GM11168 (cell line): ENCODE results near the gene SEMA6A.
"Not testable (repeated sequence)": the region's sequence is repeated elsewhere in the genome, so short reads cannot be mapped to it uniquely, and the experiment has no call there.

ENCODE experiments used
- in situ Hi-C: fragments of 300-500 bp; cut with MboI; formaldehyde crosslinking; loops from one replicate; pipeline ENCODE4 v1.12.0; 2022; ENCODE audit warnings: low sequenced_read_pairs; ENCODE audit not compliant: unreplicated experiment

Gene SEMA6A

GRCh38 chr5:116527582-116527981 is 47.0 kb downstream of the SEMA6A start:
- in situ Hi-C loops = no loop called here

DNA sequence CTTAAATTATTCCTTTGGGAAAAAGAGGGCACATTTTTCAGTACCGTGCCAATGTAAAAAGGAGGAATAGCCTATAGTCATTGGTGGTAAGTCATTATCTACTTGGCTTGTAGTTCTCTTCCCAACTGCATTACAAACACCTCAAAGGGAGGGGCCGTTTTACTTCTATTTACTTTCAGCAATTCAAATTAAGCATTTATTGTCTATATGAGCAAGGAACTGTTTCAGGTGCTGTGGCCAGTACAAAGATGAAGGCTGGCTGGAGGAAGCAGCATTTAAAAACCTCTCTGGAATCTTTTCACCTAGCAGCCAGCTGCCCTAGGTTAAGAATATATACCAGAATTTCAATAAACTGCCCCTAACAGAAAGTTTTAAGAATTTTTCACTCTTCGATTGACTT is 48.9 kb downstream of the SEMA6A start:
- in situ Hi-C loops = no loop called here

DNA sequence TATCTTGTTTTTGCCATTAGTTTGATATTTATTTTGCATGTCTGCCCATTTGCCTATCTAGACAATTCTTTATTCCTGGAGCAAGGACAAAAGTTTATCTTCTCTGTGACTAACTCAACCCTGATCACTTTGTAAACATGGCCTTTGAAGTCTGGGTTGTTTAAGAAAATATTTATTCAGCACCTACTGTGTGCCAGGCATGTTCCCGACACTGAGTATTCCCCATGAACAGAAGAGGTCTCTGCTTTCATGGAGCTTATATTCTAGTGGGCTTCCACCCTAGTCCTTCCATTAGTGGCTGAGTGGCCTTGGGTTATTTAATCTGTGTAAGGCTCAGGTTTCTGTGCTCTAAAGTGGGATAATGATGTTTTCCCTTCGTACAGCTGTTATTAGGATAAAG is 49.7 kb downstream of the SEMA6A start:
- in situ Hi-C loops = no loop called here

DNA sequence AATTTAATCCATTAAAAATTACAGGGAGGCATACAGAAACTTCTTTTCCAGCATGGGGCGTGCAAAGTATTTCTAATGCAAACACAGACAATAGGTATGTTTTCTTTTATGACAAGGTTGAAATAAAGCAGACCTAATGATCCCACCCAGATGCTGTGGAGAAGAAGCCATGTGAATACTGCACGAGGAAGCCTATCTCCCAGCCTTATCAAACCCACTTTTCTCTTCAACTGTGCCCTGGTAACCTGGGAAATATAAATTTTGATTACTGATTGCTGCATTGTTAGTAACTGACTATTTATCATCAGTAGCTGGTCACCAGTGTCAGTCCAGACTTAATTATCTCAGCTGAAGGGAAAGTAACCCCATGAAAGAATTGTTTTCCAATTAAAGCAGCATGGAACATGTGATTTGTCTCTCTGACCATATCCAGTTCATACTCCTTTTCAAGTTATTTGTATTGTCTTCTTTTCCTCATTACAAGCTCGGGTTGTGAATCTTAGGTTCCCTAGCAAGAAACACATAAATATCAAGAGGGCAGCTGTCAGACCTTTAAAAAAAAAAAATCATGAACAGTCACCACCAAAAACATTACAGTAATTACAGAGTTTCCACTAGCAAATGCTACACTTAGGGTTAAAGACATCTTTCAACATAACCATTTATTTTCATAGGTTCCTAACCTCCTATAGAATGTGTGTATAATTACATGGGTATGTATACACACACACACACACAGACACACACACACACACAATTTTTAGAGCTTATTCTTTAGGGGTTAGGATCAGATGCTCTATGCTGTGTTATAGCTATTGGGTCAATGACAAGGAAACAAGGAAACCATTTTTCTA is 50.3 kb downstream of the SEMA6A start:
- in situ Hi-C loops = no loop called here

- in situ Hi-C loops = not testable (repeated sequence)
These were observed 51.4 kb downstream of the SEMA6A start for GRCh38 chr5:116523182-116523581.

DNA sequence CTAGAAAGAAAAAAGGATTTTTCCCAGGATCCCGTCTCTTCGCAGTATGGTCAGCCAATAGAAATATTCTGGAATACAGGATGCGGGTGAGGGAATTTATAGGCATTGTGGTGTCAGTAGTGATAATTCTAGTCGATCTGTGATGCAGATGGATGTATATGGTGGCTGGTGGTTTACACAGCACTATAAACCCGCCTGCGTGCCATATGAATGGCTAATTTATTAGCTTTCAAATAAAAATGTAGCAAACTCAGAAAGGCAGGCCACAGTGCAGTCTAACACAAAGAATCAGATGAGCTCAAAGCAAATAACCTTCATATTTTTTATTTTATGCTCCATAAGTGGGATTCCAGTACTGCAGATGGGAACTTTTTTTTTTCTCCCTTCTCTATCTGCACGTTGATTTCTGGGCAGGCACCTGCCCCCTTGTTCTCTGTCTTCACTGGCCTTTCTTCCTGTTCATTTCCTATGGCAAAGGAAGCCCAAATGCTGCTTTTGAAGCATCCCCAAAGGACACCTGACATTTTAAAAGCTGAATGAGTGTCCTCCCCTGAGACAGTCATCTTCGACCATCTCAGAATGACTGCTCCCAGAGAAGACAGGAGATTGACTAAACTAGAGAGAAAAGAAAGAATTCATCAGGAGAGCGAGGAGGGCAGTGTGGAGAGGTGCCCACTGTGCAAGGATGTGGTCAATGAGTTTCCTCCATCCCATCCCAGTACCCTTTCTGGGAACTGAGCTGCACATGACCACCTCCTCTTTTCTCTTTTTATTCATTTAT is 52.1 kb downstream of the SEMA6A start:
- in situ Hi-C loops = no loop called here

DNA sequence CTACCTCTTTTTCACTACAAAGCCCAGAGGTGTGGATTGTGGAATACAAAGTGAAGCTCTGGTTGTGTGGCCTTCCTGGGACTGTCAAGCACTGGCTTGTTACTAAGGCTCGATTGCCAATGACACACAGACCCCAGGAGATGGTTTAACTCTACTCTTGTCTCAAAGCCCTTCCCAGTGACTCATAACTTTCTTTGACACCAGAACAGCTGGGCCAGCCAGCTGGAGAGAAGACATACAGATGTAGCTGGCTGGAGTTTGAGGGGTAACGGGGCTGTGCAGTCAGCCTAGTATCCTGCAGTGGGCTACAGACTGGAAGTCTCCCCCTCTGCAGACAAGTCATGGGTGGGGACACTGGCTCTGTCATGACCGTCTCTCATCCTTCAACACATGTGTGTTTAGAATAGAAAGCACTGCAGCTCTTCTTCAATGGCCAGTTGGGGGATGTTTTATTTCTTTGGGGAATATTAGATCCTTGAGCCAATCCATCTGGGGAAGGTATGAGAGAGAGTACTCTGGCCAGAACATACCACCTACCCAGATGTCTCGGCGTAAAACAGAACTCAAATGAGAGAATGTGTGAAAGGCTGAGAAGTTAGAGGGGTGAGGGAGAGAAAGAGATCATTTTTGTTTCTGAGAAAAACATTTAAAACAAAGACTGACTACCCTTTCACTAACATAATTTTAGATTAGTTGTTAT is 53.3 kb downstream of the SEMA6A start:
- in situ Hi-C loops = no loop called here

GRCh38 chr5:116520771-116521170 is 53.9 kb downstream of the SEMA6A start:
- in situ Hi-C loops = no loop called here

DNA sequence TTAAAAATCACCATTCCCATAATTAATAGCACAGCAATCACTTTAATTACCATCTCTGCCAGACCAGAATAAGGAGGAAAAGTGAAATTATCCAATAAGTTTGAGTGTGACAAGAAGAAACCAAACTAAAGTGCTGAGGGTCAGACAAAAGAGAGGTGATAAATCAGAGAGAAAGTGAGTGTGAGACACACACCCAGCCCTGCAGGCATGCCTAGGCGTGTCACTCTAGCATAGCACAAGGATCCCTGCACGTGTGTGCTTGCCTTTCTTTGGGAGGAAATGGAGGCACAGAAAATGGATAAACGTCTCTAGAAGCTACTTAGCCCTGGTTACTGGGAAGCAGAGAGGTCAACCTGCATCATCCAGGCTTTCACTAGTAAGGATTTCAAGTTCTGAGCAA is 56.2 kb downstream of the SEMA6A start:
- in situ Hi-C loops = no loop called here

DNA sequence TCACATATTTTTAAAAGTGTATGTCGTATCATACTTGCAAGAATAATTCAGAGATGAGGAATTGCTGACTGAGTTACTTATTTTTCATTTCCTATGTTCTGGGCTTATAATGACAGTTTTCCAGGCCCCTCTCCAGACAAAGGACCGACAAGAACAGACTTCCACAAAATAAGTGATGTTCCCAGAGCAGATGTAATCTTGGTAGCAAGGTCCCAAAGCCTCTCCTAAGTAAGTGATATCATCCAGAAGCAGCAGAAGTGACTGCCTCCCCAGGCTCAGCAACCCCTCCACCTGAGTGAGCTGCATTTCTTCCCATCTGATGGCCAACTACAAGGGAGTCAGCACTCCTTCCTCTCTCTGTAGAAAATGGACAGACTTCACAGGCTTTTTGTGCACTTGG is 57.1 kb downstream of the SEMA6A start:
- in situ Hi-C loops = no loop called here

- in situ Hi-C loops = no loop called here
These were observed 58.6 kb downstream of the SEMA6A start for GRCh38 chr5:116516021-116516420.

DNA sequence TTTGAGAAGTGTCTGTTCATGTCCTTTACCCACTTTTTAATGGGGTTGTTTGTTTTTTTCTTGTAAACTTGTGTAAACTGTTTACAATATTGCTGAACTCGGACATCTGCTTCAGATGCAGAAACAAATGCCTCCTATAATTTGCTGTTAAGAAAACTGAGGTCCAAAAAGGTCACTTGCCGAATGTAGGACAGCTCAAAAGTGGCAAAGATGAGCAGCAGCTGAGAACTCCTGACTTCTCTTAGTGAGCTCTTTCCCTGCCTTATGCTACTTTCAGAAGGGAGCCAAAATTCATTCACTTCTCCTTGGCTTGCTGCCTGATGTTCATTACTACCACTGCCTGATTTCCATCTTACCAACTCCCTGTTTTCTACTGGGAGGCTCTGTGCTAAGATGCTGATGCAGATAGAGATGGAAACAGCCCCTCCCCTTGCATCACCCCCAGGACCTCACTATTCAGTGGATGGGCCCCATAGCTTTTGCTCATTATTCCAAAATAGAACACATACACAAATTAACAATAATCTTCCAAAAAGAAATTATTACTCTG is 60.1 kb downstream of the SEMA6A start:
- in situ Hi-C loops = no loop called here

DNA sequence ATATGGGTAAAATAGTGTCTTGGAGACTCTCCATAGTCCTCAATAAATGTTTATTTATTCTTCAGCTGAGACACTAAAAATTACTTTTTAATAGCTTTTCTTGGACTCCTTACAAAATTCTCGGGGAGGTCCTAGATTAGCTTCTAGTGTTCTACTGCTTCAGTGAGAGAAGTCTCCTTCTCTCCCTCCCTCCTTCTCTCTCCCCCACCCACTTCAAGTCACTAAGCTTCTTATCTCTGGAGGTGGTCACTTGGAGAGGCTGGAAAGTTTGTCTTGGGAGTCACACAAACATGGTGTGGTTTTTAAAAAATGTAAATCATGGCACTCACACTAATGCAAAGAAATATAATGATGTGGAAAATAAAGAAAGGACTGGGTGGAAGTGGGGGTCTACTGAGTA is 64.1 kb downstream of the SEMA6A start:
- in situ Hi-C loops = no loop called here

DNA sequence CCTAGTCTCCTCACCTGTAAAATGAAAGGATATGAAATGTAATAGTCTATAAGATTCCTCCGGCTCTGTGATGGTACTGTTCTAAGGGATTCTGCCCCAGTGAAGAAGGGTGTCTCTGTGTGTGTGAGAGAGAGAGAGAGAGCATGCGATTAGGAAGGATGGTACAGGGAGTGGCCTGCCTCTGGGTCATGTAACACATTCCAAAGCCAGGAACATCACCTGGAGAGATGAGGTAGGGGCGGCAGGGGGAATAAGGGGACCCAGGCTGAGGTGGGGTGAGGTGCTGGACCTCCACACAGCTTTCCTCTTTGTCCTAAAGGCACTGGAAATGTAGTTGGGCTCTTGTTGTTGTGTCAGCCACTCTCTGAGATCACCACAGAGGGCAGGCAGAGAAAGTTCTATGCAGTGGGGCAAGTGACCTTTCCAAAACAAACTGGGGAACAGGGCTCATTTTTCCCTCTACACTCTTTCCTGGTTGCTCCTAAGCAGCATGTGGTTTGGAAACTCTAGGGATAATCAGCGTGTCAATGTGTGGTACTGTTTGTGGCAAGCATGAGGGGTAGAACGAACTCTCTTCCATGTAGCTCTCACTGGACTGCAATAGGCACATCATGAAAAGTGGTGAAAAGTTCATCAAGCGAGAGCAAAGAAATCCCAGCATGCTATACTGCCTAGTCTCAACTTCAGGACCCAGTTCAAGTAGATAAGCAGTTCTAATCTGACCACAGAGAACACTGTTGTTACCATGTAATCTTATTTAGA is 65.0 kb downstream of the SEMA6A start:
- in situ Hi-C loops = no loop called here

GRCh38 chr5:116508835-116509234 is 65.8 kb downstream of the SEMA6A start:
- in situ Hi-C loops = no loop called here

DNA sequence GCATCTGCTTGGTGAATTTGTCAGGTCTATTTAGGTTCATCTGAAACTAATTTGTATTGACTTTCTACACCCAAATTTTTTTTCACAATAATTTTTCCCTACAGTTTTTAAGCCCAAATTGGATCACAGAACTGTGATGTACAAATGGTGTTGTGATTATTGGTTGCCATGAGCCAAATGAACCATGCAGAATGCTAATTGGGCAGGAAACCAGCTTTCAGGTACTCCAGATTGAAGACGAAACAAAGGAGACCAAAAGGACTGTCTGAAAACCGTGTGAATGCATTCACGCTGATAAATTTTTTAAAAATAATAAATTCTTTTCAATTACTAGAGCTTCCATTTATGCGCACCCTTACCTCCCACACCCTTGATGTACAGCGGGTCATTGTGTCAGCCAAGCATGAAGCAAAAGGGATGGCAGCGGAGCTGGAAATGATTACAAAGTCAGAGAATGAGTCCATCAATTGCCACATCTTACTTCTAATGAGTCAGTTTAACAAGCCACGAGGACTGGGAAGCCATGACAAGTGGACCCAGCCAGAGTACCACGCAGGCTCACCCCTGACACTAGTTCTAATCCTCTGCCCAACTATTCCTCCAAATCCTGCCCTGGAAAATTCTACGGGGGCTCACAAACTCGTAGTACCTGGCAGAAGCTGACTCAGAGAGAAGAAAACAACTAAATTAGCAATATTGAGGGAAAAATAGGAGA is 66.5 kb downstream of the SEMA6A start:
- in situ Hi-C loops = no loop called here

DNA sequence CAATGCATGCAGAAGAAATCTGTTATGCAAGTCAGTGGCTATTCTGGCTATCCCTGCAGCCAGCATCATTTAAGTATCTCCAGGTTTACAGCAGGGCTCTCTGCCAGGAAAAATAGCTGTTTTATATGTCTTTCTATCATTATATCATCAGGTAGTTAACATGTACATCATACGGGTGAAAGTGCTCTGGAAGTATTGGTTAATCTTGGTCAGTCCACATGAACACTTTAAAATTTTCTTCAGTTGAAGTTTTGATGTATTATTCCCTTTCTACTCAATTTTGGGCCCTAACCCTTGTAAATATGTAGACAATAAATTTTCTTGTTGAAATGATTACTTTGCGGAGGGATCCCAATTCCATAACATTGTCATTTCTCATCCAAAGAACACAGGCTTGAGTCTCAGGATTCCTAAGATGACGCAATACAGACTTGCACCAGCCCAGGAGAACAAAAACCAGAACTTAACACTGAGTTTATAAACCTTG is 67.5 kb downstream of the SEMA6A start:
- in situ Hi-C loops = no loop called here

GRCh38 chr5:116506488-116506887 is 68.1 kb downstream of the SEMA6A start:
- in situ Hi-C loops = no loop called here

DNA sequence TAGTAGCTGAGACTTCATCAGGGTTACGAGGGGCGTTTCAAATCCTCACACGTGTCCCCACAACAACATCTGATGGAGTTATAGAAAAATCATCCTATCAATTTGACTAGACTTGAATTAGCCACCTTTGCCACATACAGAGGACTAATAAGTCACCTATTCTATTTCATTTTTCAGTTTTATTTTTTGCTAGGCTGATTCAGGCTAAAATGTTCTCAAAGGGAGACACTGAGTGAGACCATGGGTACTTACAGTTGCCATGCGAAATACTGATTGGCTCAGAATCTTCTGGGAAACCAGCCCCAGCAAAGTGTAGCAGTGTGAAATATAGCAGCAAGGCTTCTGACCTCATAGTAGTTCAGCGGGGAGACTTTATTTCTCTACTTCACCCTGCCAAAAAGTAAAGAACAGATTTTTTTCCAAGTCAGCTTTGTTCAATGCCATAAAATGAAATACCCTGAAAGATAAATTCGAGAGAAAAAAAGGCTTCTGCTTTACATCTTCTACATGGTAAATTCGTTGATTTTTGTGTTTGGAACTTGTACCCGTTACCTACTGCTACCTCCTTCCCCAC is 69.9 kb downstream of the SEMA6A start:
- in situ Hi-C loops = no loop called here
